Mesenchymal stem cell (in vitro differentiated cells and primary cell): ENCODE results near the gene SLIT3.

Source experiments
- DNase-seq: peaks from one replicate; pipeline ENCODE4 v3.0.0-alpha.2; 2013
- H2AFZ ChIP-seq: one replicate; pipeline ENCODE4 v1.6.1; 2013; ENCODE audit warnings: low read depth, mild to moderate bottlenecking, control low read depth, inconsistent platforms, low read length, moderate library complexity
- H2AK5ac ChIP-seq: 2 replicates; pipeline ENCODE4 v1.6.1; 2013; ENCODE audit warnings: low read length, moderate library complexity, mild to moderate bottlenecking, inconsistent platforms; ENCODE audit not compliant: severe bottlenecking
- H2BK120ac ChIP-seq: one replicate; pipeline ENCODE4 v1.6.1; 2013; ENCODE audit warnings: low read depth, mild to moderate bottlenecking, inconsistent platforms, low read length, moderate library complexity
- H2BK12ac ChIP-seq, 2 experiments: one replicate each; pipeline ENCODE4 v1.6.1; 2013; ENCODE audit warnings: inconsistent platforms in 2 of 2, low read length in 2 of 2, mild to moderate bottlenecking in 2 of 2, moderate library complexity in 2 of 2, control low read depth in 1 of 2
- H2BK15ac ChIP-seq: one replicate; pipeline ENCODE4 v1.6.1; 2013; ENCODE audit warnings: mild to moderate bottlenecking, low read depth, inconsistent platforms; ENCODE audit not compliant: poor library complexity, severe bottlenecking
- H2BK5ac ChIP-seq: 2 replicates; pipeline ENCODE4 v1.6.1; 2013; ENCODE audit warnings: low read depth, mild to moderate bottlenecking, low read length, control low read depth, inconsistent platforms; ENCODE audit not compliant: poor library complexity, severe bottlenecking
- H3K14ac ChIP-seq, 2 experiments: one replicate each; pipeline ENCODE4 v1.6.1; 2013; ENCODE audit warnings: inconsistent platforms in 2 of 2, low read length in 2 of 2, control low read depth in 1 of 2, mild to moderate bottlenecking in 1 of 2, moderate library complexity in 1 of 2
- H3K18ac ChIP-seq, 2 experiments: one replicate each; pipeline ENCODE4 v1.6.1; 2013; ENCODE audit warnings: inconsistent platforms in 2 of 2, low read length in 2 of 2, control low read depth in 1 of 2, low read depth in 1 of 2, mild to moderate bottlenecking in 1 of 2
- H3K23ac ChIP-seq, 2 experiments: one replicate each; pipeline ENCODE4 v1.6.1; 2013; ENCODE audit warnings: inconsistent platforms in 2 of 2, low read length in 2 of 2, mild to moderate bottlenecking in 2 of 2, moderate library complexity in 2 of 2, control low read depth in 1 of 2
- H3K27ac ChIP-seq: 2 replicates; pipeline ENCODE4 v1.5.1; 2013; ENCODE audit warnings: mild to moderate bottlenecking, moderate library complexity, low read length, control low read depth, inconsistent platforms; ENCODE audit not compliant: poor library complexity, severe bottlenecking
- H3K27me3 ChIP-seq, 2 experiments: 2 replicates each; pipeline versions ENCODE4 v1.6.1 to v1.7.0; 2013; ENCODE audit warnings: low read length in 2 of 2, mild to moderate bottlenecking in 2 of 2, moderate library complexity in 2 of 2, control low read depth in 1 of 2, inconsistent platforms in 1 of 2; ENCODE audit not compliant: control insufficient read depth in 1 of 2, insufficient read depth in 1 of 2
- H3K36me3 ChIP-seq, 2 experiments: 2 replicates each; pipeline versions ENCODE4 v1.6.1 to v1.7.0; 2013; ENCODE audit warnings: low read length in 2 of 2, control low read depth in 1 of 2, inconsistent platforms in 1 of 2, low read depth in 1 of 2, mild to moderate bottlenecking in 1 of 2; ENCODE audit not compliant: insufficient read depth in 2 of 2, control insufficient read depth in 1 of 2
- H3K4ac ChIP-seq, 2 experiments: one replicate each; pipeline ENCODE4 v1.6.1; 2013; ENCODE audit warnings: inconsistent platforms in 2 of 2, low read length in 2 of 2, mild to moderate bottlenecking in 2 of 2, moderate library complexity in 2 of 2, control low read depth in 1 of 2, low read depth in 1 of 2
- H3K4me1 ChIP-seq: 2 replicates; pipeline ENCODE4 v1.6.1; 2013; ENCODE audit warnings: low read depth, low read length, control low read depth; ENCODE audit not compliant: control insufficient read depth, insufficient read depth
- H3K4me2 ChIP-seq: 2 replicates; pipeline ENCODE4 v1.6.1; 2013; ENCODE audit warnings: low read length, mild to moderate bottlenecking, inconsistent platforms; ENCODE audit not compliant: poor library complexity, severe bottlenecking
- H3K4me3 ChIP-seq, 2 experiments: 2 replicates each; pipeline versions ENCODE4 v1.5.1 to v1.7.0; 2013; ENCODE audit warnings: low read length in 2 of 2, mild to moderate bottlenecking in 2 of 2, control low read depth in 1 of 2, low read depth in 1 of 2; ENCODE audit not compliant: insufficient read depth in 1 of 2
- H3K79me1 ChIP-seq: replicated peaks from 2 replicates; pipeline ENCODE4 v1.6.1; 2013; ENCODE audit warnings: mild to moderate bottlenecking, control low read depth, low read length, inconsistent platforms; ENCODE audit not compliant: poor library complexity, severe bottlenecking
- H3K9ac ChIP-seq: 2 replicates; pipeline ENCODE4 v1.7.0; 2013; ENCODE audit warnings: mild to moderate bottlenecking, low read length, moderate library complexity
- H3K9me3 ChIP-seq: 2 replicates; pipeline ENCODE4 v1.7.0; 2013; ENCODE audit warnings: mild to moderate bottlenecking, low read length; ENCODE audit not compliant: control insufficient read depth
- H4K8ac ChIP-seq: one replicate; pipeline ENCODE4 v1.6.1; 2013; ENCODE audit warnings: inconsistent platforms, mild to moderate bottlenecking, low read length, moderate library complexity
- H4K91ac ChIP-seq: one replicate; pipeline ENCODE4 v1.6.1; 2013; ENCODE audit warnings: mild to moderate bottlenecking, low read length, inconsistent platforms
- WGBS: methylation state at CpG from one replicate; pipeline ENCODE4 v1.1.7; 2013; ENCODE audit warnings: mixed read lengths; 5-methylcytosine and 5-hydroxymethylcytosine counted together

SLIT3 gene

GRCh38 chr5:169085212-169085611 is 215.7 kb downstream of the SLIT3 start:
- no peak overlapping the region for H2BK12ac ChIP-seq
- no peak overlapping the region for H2BK5ac ChIP-seq
- H3K27me3 ChIP-seq: no peaks in the 10 kb centered on the region
- peaks cover 0 to 30% of the 10 kb centered on the region in 2 experiments for H3K36me3 ChIP-seq
- H3K4ac ChIP-seq: no peak overlapping the region
- no peak overlapping the region for H3K18ac ChIP-seq
- 39% methylated on average over 3 of the region's 4 CpGs for WGBS
- no peaks in the 10 kb centered on the region for H3K9me3 ChIP-seq
- H3K79me1 ChIP-seq: no peaks in the 10 kb centered on the region
- no peak overlapping the region for H3K14ac ChIP-seq
- no peak overlapping the region for H2BK15ac ChIP-seq
- no peak overlapping the region for H3K4me3 ChIP-seq
- no peak overlapping the region for H3K9ac ChIP-seq
- peaks cover 3% of the 10 kb centered on the region for H3K4me1 ChIP-seq
- H4K8ac ChIP-seq: no peak overlapping the region
- no peak for DNase-seq
- H2BK120ac ChIP-seq: no peak overlapping the region
- H3K27ac ChIP-seq: no peak overlapping the region
- no peak overlapping the region for H3K23ac ChIP-seq
- no peak overlapping the region for H2AFZ ChIP-seq
- H3K4me2 ChIP-seq: no peak overlapping the region
- H4K91ac ChIP-seq: no peak overlapping the region
- no peak overlapping the region for H2AK5ac ChIP-seq

DNA sequence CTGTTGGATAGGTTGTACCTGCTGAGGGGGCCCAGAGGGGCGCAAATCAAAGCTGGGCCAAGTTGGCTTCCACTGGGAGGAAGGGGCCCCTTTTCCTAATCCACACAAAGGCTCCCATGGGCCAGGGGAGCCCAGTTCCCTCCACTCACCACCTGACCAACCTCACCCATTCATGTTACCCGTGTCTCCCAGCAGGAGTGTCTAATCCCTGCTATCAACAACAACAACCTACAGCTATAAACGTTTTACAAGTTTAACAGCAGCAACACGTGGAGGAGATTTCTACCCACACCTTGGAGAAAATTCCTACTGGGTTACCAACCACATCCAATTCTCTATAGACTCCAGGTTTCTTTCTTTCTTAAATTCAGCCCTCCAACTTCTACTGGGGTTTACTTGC is 216.2 kb downstream of the SLIT3 start:
- Histone ChIP-seq H3K27ac (no peak overlapping the region), H3K36me3 (peaks cover 0 to 26% of the 10 kb centered on the region in 2 experiments), H3K9me3 (no peaks in the 10 kb centered on the region), H3K4ac (no peak overlapping the region), H2BK120ac (no peak overlapping the region), H3K27me3 (no peaks in the 10 kb centered on the region), H2BK12ac (no peak overlapping the region), H3K9ac (no peak overlapping the region), H2AK5ac (no peak overlapping the region), H2BK15ac (no peak overlapping the region), H2BK5ac (no peak overlapping the region), H3K18ac (no peak overlapping the region), H3K79me1 (no peaks in the 10 kb centered on the region), H3K4me3 (no peak overlapping the region), H4K91ac (no peak overlapping the region), H3K23ac (no peak overlapping the region), H3K4me2 (no peak overlapping the region), H3K14ac (no peak overlapping the region), H2AFZ (no peak overlapping the region), H3K4me1 (peaks cover 3% of the 10 kb centered on the region), H4K8ac (no peak overlapping the region)
- DNase-seq: no peak
- WGBS: 35% methylated on average over 4 of the region's 4 CpGs

- no peak overlapping the region for H3K14ac ChIP-seq
- no peak overlapping the region for H3K27ac ChIP-seq
- no peak overlapping the region for H2BK15ac ChIP-seq
- no peak overlapping the region for H3K4ac ChIP-seq
- no peak overlapping the region for H2BK5ac ChIP-seq
- DNase-seq: no peak
- no peak overlapping the region for H2AK5ac ChIP-seq
- 49% methylated on average over 8 of the region's 8 CpGs for WGBS
- H3K4me3 ChIP-seq: no peak overlapping the region
- H3K36me3 ChIP-seq: peaks cover 0 to 17% of the 10 kb centered on the region in 2 experiments
- no peak overlapping the region for H3K18ac ChIP-seq
- H3K4me1 ChIP-seq: peaks cover 3% of the 10 kb centered on the region
- no peak overlapping the region for H3K23ac ChIP-seq
- H3K9ac ChIP-seq: no peak overlapping the region
- H2AFZ ChIP-seq: no peak overlapping the region
- no peak overlapping the region for H2BK12ac ChIP-seq
- no peak overlapping the region for H4K8ac ChIP-seq
- H3K27me3 ChIP-seq: no peaks in the 10 kb centered on the region
- no peak overlapping the region for H4K91ac ChIP-seq
- no peaks in the 10 kb centered on the region for H3K79me1 ChIP-seq
- H3K9me3 ChIP-seq: no peaks in the 10 kb centered on the region
- no peak overlapping the region for H2BK120ac ChIP-seq
- no peak overlapping the region for H3K4me2 ChIP-seq
These were observed 217.4 kb downstream of the SLIT3 start for GRCh38 chr5:169083394-169084018.

DNA sequence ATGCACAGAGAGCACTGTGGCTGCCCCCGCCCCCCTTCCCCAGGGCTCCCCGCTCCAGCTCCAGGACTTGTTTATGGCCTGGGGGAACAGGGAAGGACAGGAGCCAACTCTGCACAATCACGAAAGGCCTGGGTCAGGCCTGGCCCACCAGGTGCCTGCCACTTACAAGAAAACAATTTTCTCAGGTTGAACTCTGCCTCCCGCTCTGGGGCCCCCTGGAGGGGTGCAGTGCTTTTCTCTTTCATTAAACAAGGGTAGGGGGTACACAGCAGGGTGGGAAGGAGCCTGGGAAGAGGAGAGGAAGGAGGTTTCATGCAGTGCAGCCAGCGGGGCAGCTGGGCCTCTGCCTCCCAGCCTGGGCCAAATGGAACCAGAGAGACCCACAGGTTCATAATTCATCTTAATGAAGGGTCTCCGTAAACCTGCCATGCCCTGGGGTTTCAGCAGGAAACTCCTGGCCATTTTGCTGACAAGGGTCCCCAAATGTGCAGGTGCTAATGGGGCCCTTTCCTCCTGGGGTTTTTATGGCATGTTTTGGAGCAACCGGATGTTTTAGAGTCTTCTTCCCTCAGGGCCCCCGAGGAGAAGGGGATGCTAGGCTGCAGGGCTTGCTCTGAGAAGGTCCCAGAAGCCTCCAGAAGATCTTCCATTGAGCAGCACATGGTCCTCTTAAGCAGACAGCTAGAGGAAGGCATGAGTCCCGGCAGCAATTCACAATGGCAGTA is 219.8 kb downstream of the SLIT3 start:
- Histone ChIP-seq H4K91ac (no peak overlapping the region), H3K14ac (no peak overlapping the region), H2BK12ac (no peak overlapping the region), H3K18ac (no peak overlapping the region), H2BK120ac (no peak overlapping the region), H3K23ac (no peak overlapping the region), H4K8ac (no peak overlapping the region), H3K79me1 (no peaks in the 10 kb centered on the region), H2BK5ac (no peak overlapping the region), H3K4me1 (peaks cover 3% of the 10 kb centered on the region), H2AFZ (no peak overlapping the region), H2AK5ac (no peak overlapping the region), H3K36me3 (peaks cover 0 to 4% of the 10 kb centered on the region in 2 experiments), H3K27ac (no peak overlapping the region), H3K9ac (no peak overlapping the region), H3K9me3 (no peaks in the 10 kb centered on the region), H3K4me2 (no peak overlapping the region), H2BK15ac (no peak overlapping the region), H3K4me3 (no peak overlapping the region), H3K4ac (no peak overlapping the region), H3K27me3 (peaks cover 0 to under 1% of the 10 kb centered on the region in 2 experiments)
- no peak for DNase-seq
- 50% methylated on average over 9 of the region's 9 CpGs for whole genome bisulfite sequencing
